Lung (tissue), 12 donors: ENCODE measurements around the gene SYT1. TPM values are rescaled to one million over a fixed set of nuclear protein-coding genes. Genes with fewer than 3 reads are reported as not detected.

Experiments
- ATAC-seq: fragments of 200-7000 bp; cut with Tn5 transposase; one replicate; pipeline ENCODE4 v1.9.1; 2020; ENCODE audit warnings: moderate number of reproducible peaks; ENCODE audit not compliant: insufficient read depth, low FRiP score
- DNase-seq, 3 donors: peaks; one replicate each; pipeline ENCODE4 v3.0.0-alpha.2; 2013 to 2017
- H3K27ac ChIP-seq, 2 donors: one replicate each; pipeline ENCODE4 v1.5.1; 2013; ENCODE audit warnings: mild to moderate bottlenecking in 2 of 2, moderate library complexity in 2 of 2, control low read depth in 1 of 2, inconsistent platforms in 1 of 2, low read depth in 1 of 2, low read length in 1 of 2
- H3K27me3 ChIP-seq, 3 donors: one replicate each; pipeline ENCODE4 v1.5.1; 2013; ENCODE audit warnings: low read length in 2 of 3; ENCODE audit not compliant: control insufficient read depth in 3 of 3, insufficient read depth in 3 of 3
- H3K36me3 ChIP-seq, 4 donors: one replicate each; pipeline ENCODE4 v1.5.1; 2013; ENCODE audit warnings: low read length in 4 of 4, mild to moderate bottlenecking in 1 of 4, moderate library complexity in 1 of 4; ENCODE audit not compliant: control insufficient read depth in 4 of 4, insufficient read depth in 4 of 4
- H3K4me1 ChIP-seq, 5 donors: one replicate each; pipeline ENCODE4 v1.5.1; 2013; ENCODE audit warnings: low read length in 5 of 5, mild to moderate bottlenecking in 2 of 5, moderate library complexity in 1 of 5; ENCODE audit not compliant: control insufficient read depth in 5 of 5, insufficient read depth in 5 of 5
- H3K4me3 ChIP-seq: one replicate; pipeline ENCODE4 v1.5.1; 2013; ENCODE audit warnings: mild to moderate bottlenecking, control low read depth, moderate library complexity
- H3K9ac ChIP-seq, 2 donors: one replicate each; pipeline ENCODE4 v1.5.1; 2013; ENCODE audit warnings: low read length in 2 of 2, control low read depth in 1 of 2; ENCODE audit not compliant: insufficient read depth in 1 of 2
- H3K9me3 ChIP-seq, 4 donors: one replicate each; pipeline ENCODE4 v1.5.1; 2013; ENCODE audit warnings: low read length in 3 of 4, mild to moderate bottlenecking in 1 of 4, moderate library complexity in 1 of 4; ENCODE audit not compliant: control insufficient read depth in 4 of 4, insufficient read depth in 3 of 4
- WGBS, 2 donors: extraction: QIAGEN DNeasy Blood & Tissue Kit; methylation state at CpG; one replicate each; pipeline ENCODE4 v1.1.7; 2013; 5-methylcytosine and 5-hydroxymethylcytosine counted together
- polyA plus RNA-seq, 2 donors: library from polyadenylated mRNA; stranded (reverse); fragments of 200-250 nt; gene quantifications; one replicate each; pipeline ENCODE4 v1.2.1, GENCODE V29; 2013
- total RNA-seq, 2 donors: library from RNA; depleted of rRNA in 1 of 2; stranded (reverse); fragments of >200 nt in 1 of 2; gene quantifications; one replicate each; pipeline ENCODE4 v1.2.1, GENCODE V29; 2014 to 2021
- TF ChIP-seq, protein P1 (sequence below): IDR thresholded peaks from 2 replicates; pipeline ENCODE4 v1.5.1; 2012; ENCODE audit warnings: mild to moderate bottlenecking; ENCODE audit errors: control extremely low read depth, extremely low read depth
- donor health status: control.
- donor health status: control.
- donor health status: Bipolar disorder and iron deficiency.
- donor health status: healthy.
- donor health status: DM: yes; HTN: yes; CAD: no.

SYT1 gene
- total and polyA plus RNA-seq, 4 donors = 0.05 to 3.2 (median 0.46) TPM

DNA sequence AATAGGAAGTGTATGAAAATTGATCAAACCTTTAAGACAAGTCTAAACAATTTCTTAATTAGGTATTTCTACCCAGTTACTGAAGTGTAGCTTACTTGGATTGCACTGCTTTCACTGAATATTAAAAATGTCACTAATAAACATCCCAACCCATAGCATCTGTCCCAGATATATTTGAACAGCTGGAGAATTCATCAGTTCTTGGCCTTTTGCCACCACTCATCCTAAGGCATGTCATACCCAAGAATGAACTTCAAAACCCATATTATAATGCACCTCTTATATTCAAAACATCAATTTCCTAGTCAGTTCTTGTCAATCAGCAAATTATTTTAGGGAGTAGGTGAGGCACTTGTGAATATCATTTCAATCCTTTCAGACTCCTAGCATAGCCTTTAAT lies 433.9 kb downstream of the SYT1 start:
- H3K36me3 ChIP-seq = peaks cover 0 to 4% (median under 1%) of the 10 kb centered on the region in 4 donors
- H3K27ac ChIP-seq = no peak overlapping the region
- no peak overlapping the region for H3K9ac ChIP-seq
- TF ChIP-seq, protein P1, sequence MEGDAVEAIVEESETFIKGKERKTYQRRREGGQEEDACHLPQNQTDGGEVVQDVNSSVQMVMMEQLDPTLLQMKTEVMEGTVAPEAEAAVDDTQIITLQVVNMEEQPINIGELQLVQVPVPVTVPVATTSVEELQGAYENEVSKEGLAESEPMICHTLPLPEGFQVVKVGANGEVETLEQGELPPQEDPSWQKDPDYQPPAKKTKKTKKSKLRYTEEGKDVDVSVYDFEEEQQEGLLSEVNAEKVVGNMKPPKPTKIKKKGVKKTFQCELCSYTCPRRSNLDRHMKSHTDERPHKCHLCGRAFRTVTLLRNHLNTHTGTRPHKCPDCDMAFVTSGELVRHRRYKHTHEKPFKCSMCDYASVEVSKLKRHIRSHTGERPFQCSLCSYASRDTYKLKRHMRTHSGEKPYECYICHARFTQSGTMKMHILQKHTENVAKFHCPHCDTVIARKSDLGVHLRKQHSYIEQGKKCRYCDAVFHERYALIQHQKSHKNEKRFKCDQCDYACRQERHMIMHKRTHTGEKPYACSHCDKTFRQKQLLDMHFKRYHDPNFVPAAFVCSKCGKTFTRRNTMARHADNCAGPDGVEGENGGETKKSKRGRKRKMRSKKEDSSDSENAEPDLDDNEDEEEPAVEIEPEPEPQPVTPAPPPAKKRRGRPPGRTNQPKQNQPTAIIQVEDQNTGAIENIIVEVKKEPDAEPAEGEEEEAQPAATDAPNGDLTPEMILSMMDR = no peak
- no peak overlapping the region for H3K4me3 ChIP-seq
- DNase-seq = peak in 2 of 3 donors; percentile 36 to 37
- no peaks in the 10 kb centered on the region for H3K27me3 ChIP-seq
- no peaks in the 10 kb centered on the region for H3K9me3 ChIP-seq
- H3K4me1 ChIP-seq = peaks cover 0 to 6% (median 3%) of the 10 kb centered on the region in 5 donors
- no peak for ATAC-seq

DNA sequence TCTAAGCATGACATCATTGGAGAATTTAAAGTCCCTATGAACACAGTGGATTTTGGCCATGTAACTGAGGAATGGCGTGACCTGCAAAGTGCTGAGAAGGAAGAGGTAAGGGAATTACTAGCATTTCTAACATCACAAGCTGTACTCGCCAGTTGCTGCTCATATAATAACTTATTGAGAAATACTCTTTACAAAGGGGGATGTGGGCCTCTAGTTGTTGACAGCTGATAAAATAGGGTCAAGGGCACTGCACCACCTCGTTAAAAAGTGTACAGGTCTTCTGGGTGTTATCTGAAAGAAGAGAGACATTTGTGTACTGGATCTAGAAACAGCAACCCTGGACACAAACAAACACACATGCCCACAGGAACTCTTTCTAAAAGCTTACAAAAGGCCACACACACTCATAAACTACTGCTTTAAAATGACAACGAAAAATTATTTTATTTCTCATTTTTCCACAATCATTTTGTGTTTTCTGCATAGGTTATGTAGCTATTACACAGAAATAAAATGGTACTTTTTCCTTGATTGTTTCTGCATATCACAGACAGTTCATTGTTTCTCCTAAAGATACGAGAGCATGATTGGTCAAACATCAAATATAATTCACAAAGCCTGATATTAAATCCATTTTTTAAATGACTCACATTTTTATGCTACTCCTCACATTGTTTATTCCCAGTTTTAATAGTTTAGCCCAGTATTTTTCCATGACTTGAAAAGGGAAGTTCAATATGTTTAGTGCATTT lies 435.0 kb downstream of the SYT1 start:
- DNase-seq = no peak
- ATAC-seq = no peak
- Histone ChIP-seq H3K9me3 (no peaks in the 10 kb centered on the region), H3K4me1 (peaks cover 0 to 6% (median 3%) of the 10 kb centered on the region in 5 donors), H3K9ac (no peak overlapping the region), H3K4me3 (no peak overlapping the region), H3K36me3 (peaks cover 0 to 4% (median under 1%) of the 10 kb centered on the region in 4 donors), H3K27me3 (no peaks in the 10 kb centered on the region), H3K27ac (no peak overlapping the region)
- 68 to 69% methylated on average over 5 of the region's 5 CpGs for WGBS, 2 donors
- TF ChIP-seq, protein P1 = no peak

DNA sequence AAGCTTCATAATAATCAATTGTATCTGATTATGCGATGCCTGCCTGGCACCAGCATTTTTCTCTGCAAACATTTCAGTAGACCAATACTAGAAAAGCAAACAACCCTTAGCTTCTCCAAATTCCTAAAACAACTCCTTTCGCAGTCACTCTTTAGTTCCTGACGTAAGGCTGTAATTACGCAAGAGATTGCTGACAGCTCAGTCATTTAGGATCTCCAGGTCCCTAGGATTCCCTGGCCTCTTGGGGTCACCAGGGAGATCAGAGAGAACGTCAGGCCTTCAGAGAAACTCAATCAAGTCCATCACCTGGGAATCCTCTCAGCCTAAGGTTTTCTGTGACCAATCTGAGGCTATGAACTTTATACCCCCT lies 435.6 kb downstream of the SYT1 start:
- peaks cover 0 to 6% (median 3%) of the 10 kb centered on the region in 5 donors for H3K4me1 ChIP-seq
- no peaks in the 10 kb centered on the region for H3K27me3 ChIP-seq
- TF ChIP-seq, protein P1 = no peak
- no peak for ATAC-seq
- no peaks in the 10 kb centered on the region for H3K9me3 ChIP-seq
- H3K36me3 ChIP-seq = peaks cover 0 to 4% (median under 1%) of the 10 kb centered on the region in 4 donors
- H3K9ac ChIP-seq = no peak overlapping the region
- H3K4me3 ChIP-seq = no peak overlapping the region
- WGBS, 2 donors = 64 to 79% methylated on average over 5 of the region's 5 CpGs
- H3K27ac ChIP-seq = no peak overlapping the region
- DNase-seq = peak in 2 of 3 donors; percentile 22 to 42
